RWPE2 (cell line): Measurements from ENCODE around the gene OR2D3.
"Not testable (repeated sequence)": the region's sequence is repeated elsewhere in the genome, so short reads cannot be mapped to it uniquely, and the experiment has no call there.

Source experiments
- ATAC-seq: fragments of 200-7000 bp; cut with Tn5 transposase; 3 replicates; pipeline ENCODE4 v1.9.1; 2021; ENCODE audit warnings: low read depth
- DNase-seq: peaks from one replicate; pipeline ENCODE4 v3.0.0-alpha.2; 2020; ENCODE audit warnings: low spot score
- H3K27ac ChIP-seq: fragments of 450-650 bp; 2 replicates; pipeline ENCODE4 v1.5.1; 2017; ENCODE audit warnings: mild to moderate bottlenecking; ENCODE audit not compliant: poor library complexity, severe bottlenecking
- H3K27me3 ChIP-seq: fragments of 250-450 bp; sonication (Bioruptor Pico); 2 replicates; pipeline ENCODE4 v1.5.1; 2021; ENCODE audit warnings: mild to moderate bottlenecking, moderate library complexity; ENCODE audit not compliant: insufficient read depth, poor library complexity, severe bottlenecking
- H3K36me3 ChIP-seq: fragments of 250-450 bp; sonication (Bioruptor Pico); 2 replicates; pipeline ENCODE4 v1.5.1; 2020; ENCODE audit warnings: low read depth, mild to moderate bottlenecking, moderate library complexity
- H3K4me1 ChIP-seq: fragments of 250-450 bp; sonication (Bioruptor Pico); 2 replicates; pipeline ENCODE4 v1.5.1; 2021; ENCODE audit warnings: mild to moderate bottlenecking, moderate library complexity; ENCODE audit not compliant: insufficient read depth, poor library complexity, severe bottlenecking
- H3K4me3 ChIP-seq: fragments of 250-450 bp; sonication (Bioruptor Pico); 2 replicates; pipeline ENCODE4 v1.5.1; 2021; ENCODE audit warnings: mild to moderate bottlenecking, moderate library complexity; ENCODE audit not compliant: severe bottlenecking
- H3K9me3 ChIP-seq: fragments of 250-450 bp; sonication (Bioruptor Pico); 2 replicates; pipeline ENCODE4 v1.5.1; 2021; ENCODE audit warnings: mild to moderate bottlenecking, moderate library complexity; ENCODE audit not compliant: severe bottlenecking
- TF ChIP-seq, protein P1 (sequence below): fragments of 450-650 bp; IDR thresholded peaks from one replicate; pipeline ENCODE4 v1.5.1; 2017; ENCODE audit warnings: mild to moderate bottlenecking, moderate library complexity; ENCODE audit not compliant: poor library complexity, severe bottlenecking

The OR2D3 gene

DNA sequence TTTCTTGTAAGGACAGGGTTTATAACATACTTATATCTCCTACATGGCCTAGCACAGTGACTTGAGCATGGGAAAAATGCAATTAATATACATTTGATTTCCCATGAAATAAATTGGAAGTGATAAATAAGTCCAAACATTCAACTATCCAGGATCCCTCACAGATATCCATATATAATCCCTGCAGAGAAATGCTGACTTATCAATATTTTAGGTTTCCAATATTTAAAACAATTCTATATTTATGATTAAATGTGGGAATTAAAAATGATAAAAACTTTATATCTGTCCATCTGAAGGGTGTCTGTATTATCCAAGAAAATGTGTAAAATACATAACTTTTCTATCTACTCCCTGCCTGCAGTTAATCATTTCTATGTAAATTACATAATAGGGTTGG lies 38.1 kb upstream of the OR2D3 start:
- Histone ChIP-seq H3K36me3 (no peaks in the 10 kb centered on the region), H3K9me3 (no peaks in the 10 kb centered on the region), H3K27ac (no peak overlapping the region), H3K4me3 (no peak overlapping the region), H3K4me1 (no peaks in the 10 kb centered on the region), H3K27me3 (peaks cover 3% of the 10 kb centered on the region)
- ATAC-seq: no peak
- TF ChIP-seq, protein P1, sequence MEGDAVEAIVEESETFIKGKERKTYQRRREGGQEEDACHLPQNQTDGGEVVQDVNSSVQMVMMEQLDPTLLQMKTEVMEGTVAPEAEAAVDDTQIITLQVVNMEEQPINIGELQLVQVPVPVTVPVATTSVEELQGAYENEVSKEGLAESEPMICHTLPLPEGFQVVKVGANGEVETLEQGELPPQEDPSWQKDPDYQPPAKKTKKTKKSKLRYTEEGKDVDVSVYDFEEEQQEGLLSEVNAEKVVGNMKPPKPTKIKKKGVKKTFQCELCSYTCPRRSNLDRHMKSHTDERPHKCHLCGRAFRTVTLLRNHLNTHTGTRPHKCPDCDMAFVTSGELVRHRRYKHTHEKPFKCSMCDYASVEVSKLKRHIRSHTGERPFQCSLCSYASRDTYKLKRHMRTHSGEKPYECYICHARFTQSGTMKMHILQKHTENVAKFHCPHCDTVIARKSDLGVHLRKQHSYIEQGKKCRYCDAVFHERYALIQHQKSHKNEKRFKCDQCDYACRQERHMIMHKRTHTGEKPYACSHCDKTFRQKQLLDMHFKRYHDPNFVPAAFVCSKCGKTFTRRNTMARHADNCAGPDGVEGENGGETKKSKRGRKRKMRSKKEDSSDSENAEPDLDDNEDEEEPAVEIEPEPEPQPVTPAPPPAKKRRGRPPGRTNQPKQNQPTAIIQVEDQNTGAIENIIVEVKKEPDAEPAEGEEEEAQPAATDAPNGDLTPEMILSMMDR: no peak
- DNase-seq: no peak

- H3K36me3 ChIP-seq, H3K9me3 ChIP-seq, DNase-seq, H3K27ac ChIP-seq, H3K4me1 ChIP-seq, H3K4me3 ChIP-seq, ATAC-seq, H3K27me3 ChIP-seq: not testable (repeated sequence)
Measured at GRCh38 chr11:6887711-6888110, 33.1 kb upstream of the OR2D3 start.

DNA sequence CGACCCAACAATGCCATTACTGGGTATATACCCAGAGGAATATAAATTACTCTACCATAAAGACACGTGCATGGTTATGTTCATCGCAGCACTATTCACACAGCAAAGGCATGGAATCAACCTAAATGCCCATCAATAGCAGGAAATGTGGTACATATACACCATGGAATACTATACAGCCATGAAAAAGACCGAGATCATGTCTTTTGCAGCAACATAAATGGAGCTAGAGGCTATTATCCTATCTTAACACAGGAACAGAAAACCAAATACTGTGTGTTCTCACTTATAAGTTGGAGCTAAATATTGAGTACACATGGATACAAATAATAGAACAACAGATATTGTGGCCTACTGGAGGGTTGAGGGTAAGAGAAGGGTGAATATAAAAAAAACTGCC lies 32.0 kb upstream of the OR2D3 start:
- ATAC-seq (no peak), DNase-seq (no peak)

DNA sequence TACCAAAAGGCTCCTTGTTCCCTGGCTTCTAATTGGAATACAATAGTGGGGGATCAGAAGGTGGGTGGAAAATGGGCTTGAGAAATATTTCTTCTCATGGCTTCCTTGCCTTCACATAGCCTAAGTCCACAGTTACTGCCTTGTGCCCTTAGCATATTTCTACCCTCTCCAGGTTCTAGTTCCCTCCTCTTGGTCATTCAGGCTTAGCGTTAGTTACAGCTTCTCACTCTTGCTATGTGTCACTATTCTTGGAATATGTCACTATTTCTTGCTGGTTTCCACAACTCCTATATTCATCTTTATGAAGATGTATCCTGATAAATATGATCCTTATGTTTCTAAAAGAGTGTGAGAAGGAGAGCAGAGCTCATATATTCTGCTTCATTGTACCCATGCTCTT lies 31.0 kb upstream of the OR2D3 start:
- TF ChIP-seq, protein P1: no peak
- Histone ChIP-seq H3K9me3 (no peaks in the 10 kb centered on the region), H3K27me3 (no peaks in the 10 kb centered on the region), H3K4me1 (no peaks in the 10 kb centered on the region), H3K4me3 (no peak overlapping the region), H3K36me3 (no peaks in the 10 kb centered on the region), H3K27ac (no peak overlapping the region)
- DNase-seq (no peak), ATAC-seq (no peak)

More for the DNA sequence above, 32.0 kb upstream of the OR2D3 start:
- no peak overlapping the region for H3K4me3 ChIP-seq
- TF ChIP-seq, protein P1: no peak
- H3K27ac ChIP-seq: no peak overlapping the region
- no peaks in the 10 kb centered on the region for H3K36me3 ChIP-seq
- no peaks in the 10 kb centered on the region for H3K9me3 ChIP-seq
- H3K4me1 ChIP-seq: no peaks in the 10 kb centered on the region
- H3K27me3 ChIP-seq: peaks cover 3% of the 10 kb centered on the region

- Histone ChIP-seq H3K27me3 (no peaks in the 10 kb centered on the region), H3K36me3 (no peaks in the 10 kb centered on the region), H3K4me1 (no peaks in the 10 kb centered on the region), H3K9me3 (no peaks in the 10 kb centered on the region), H3K4me3 (no peak within 1 kb of the TSS), H3K27ac (no peak within 1 kb of the TSS)
- DNase-seq: no peak
- TF ChIP-seq, protein P1: no peak
- ATAC-seq: no peak
Measured at GRCh38 chr11:6892400-6892799, 28.4 kb upstream of the OR2D3 start, which contains the start of gene OR2D2. Gene OR2D2, minus strand, starts transcription at chr11:6892500. Its CDS starts 0 bp downstream, at chr11:6892500.
